Iris pigment epithelial cell (primary cell): ENCODE measurements around the gene ZNF358.
A peak's percentile ranks its signal among the peaks of the same experiment; 100 is the strongest.

Source experiments
- DNase-seq: peaks from one replicate; pipeline ENCODE4 v3.0.0-alpha.2; 2011; ENCODE audit warnings: low read depth

ZNF358 gene

GRCh38 chr19:7489609-7490044 is 26.3 kb upstream of the ZNF358 start:
- DNase-seq, result no peak

- peak; percentile 78 for DNase-seq
Measured at GRCh38 chr19:7492142-7492541, 23.8 kb upstream of the ZNF358 start.

DNA sequence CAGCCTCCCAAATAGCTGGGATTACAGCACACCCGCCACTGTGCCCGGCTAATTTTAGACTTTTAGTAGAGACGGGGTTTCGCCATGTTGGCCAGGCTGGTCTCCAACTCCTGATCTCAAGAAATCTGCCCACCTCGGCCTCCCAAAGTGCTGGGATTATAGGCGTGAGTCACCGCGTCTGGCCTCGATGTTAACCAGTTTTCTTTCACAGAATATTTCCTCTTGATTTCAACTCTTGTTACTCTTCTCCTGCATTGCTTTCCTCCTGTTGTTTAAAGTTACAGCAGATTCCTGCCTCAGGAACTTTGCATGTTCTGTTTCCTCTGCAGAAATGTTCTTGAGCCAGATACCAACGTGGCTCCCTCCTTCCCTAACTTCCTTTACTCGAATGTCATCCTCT is 23.3 kb upstream of the ZNF358 start:
- DNase-seq, result peak; percentile 40

DNA sequence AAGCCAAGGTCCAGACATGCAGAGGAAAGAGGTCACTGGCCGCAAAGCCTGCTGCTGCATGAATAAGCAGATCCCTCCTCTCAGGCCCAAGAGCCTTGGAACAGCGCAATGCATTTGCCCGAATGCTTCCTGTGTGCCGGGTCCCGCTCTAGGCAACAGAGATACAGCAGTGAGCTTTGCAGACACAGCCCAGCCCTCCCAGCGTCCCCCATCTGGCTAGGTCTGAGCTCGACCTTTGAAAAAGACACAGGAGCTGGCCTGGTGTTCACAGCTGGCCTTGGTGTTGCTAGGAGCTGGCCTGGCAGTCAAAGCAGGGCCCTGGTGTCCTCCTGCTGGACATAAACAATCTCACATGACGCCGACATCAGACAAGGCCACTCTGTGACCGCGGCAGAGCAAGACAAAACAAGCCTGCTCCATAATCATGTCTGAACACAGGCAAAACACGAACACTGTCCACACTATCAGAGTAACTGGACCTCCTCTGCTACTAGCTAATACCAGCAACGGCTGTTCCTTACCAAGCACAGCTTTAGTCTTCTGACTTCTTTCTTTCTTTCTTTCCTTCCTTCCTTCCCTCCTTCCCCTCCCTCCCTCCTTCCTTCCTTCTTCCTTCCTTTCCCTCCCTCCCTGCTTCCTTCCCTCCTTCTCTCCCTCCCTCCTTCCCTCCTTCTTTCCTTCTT is 21.3 kb upstream of the ZNF358 start:
- no peak for DNase-seq

DNA sequence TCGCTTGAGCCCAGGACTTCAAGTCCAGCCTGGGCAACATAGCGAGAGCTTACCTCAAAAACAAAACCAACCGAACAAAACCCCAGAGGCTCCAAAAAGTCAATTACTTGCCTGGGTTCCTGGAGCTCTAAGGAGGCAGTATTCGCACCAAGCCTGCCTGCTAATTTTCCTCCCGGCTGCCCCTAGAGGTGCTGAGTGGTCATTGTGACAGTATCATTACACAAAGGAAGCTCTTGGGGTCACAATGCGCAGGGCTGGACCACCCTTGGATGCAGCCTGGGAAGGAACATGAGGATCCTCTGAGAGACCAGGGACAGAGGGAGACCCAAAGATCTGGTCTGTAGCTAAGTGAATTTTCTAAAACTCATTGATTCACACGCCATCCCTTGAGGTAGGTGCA is 18.6 kb upstream of the ZNF358 start:
- no peak for DNase-seq

DNA sequence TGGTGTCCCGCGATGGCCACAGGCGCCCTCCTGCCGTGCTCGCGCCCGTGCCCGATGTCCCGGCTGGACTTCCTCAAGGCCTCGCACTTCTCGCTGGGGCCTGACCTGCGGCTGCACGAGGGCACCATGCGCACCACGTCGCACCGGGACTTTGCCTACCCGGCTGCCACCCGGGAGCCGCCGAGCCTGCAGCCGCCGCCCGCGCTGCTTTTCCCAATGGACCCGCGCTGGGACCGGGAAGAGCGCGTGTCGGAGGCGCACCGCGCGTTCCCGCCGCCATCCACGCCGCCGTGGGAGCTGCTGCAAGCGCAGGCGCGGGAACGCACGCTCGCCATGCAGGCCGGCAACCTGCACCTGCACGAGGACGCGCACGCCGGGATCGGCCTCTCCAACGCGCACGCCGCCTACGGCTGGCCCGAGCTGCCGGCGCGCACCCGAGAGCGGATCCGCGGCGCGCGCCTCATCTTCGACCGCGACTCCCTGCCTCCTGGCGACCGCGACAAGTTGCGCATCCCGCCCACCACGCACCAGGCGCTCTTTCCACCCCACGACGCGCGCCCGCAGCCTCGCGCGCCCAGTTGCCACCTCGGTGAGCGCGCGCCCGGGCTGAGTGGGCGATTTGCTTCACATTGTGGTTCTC is 15.0 kb upstream of the ZNF358 start:
- peak; percentile 66 for DNase-seq

DNA sequence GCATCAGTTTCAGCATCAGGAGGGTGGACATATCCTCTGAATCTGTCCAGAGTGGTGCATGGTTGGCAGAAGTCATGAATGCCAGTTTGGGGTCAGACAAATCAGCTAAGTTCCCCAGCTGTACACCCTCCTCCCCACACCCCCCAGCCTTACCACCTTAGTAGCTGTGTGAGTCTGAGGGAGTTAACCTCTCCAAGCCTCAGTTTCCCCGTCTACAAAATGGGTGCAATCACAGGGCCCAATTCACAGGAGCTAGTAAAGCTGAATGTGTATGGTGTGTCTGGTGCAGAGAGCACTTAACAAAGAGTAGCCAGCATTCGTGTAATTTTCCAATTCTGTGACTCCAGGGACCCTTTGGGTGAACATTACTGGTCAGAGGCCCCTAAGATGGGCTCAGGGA is 13.4 kb upstream of the ZNF358 start:
- no peak for DNase-seq

GRCh38 chr19:7504684-7505083 is 11.2 kb upstream of the ZNF358 start:
- DNase-seq, result no peak

DNA sequence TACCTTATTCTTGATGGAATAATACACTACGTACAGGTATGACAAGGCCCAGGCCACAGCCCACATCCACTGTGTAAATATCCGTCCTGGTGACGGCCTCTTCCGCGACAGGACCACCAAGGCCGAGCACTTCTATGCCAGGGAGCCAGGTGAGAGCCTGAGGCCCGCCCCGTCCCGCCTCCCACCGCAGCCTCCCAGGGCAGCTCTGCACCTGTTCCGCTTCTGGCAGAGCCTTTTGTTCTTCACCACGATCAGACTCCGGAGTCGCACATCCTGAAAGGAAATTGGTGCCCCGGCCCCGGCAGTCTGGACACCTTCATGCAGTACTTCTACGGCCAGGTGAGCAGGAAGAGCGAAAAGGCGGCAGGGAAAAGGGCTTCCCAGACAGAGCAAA is 10.6 kb upstream of the ZNF358 start:
- no peak for DNase-seq

DNA sequence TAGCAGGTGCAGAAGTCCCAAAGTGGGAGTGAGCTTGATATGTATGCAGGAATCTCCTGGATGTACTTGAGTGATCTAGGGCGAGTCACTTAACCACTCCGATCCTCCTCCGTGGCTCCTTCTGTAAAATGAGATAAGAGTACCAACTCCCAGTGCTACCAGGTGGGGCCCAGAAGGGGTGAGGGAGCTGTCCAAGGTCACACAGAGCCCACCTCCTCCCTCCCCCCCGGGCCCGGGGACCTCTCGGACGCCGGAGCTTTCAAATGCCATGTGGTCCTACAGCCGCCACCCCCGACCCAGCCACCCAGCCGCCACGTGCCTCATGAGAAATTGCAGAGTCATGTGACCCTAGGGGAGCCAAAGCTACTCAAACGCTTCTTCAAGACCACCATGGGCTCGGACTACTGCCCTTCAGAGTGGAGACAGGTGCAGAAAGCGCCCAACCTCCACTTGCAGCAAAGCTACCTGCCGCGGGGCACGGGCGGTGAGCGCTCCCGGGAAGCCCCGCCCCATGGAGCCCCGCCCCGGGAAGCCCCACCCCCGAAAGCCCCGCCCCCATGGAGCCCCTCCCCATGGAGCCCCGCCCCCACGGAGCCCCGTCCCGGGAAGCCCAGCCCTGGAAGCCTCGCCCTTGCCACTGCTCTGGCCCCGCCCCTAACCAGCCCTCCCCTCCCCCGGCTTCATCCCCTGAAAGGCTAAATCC is 10.1 kb upstream of the ZNF358 start:
- DNase-seq, result no peak

- DNase-seq, result peak; percentile 82
Measured at GRCh38 chr19:7506385-7507328, 9.2 kb upstream of the ZNF358 start.

DNA sequence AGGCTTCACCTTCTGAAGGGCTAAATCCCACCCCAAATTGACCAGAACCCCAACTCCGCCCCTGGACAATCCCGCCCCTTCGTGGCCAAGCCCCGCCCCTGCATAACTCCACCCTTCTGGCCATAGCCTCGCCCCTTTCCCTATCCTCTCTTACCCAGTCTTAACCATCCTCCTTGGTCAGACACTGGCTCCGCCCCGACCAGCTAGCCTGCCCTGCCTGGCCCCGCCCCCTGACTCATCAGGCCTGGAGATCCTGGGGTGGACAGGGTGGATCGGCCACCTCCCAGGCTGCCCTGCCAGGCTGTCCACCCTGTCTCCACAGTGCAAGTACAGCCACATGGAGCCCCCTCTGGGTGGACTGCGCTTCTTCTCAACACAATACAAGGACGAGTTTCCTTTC is 8.0 kb upstream of the ZNF358 start:
- DNase-seq, result peak; percentile 92

DNA sequence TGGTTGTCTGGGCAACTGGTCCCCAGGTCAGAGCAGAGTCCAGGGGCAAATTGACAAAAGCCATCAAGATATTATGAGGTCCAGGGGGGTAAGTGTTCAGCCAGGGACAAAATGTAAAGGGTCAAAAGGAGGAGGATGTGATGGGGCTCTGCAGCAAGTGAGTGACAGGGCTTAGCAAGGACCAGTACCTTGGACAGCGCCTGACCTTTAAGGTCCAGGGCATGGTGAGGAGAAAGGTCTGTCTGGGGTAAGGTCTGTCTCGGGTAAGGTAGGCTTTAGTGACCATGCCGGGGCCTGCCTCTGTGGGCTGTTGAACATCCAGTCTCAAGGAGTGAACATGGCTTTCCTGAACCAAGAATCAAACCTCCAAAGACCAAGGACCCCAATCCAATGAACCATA is 6.3 kb upstream of the ZNF358 start:
- no peak for DNase-seq

DNA sequence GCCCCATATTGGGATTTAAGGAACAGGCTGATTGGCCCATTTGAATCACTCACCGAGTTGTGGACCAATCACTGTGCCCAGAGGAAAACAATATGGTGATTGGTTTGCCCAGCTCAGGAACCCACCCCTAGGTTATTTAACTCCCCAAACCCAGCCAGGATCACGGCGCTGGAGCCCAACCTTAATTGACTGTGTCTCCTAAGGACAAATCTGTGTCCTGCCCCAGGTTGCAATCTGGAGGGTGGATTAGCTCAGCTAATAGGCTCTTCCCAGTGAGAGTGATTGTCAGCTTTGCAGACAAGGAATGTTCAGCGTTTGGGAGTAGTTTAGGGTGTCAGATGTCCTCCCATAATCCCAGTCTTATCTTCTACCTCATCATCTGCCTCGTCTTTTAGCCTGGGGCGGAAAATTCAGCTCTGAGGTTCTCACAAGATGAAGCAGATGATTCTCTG is 3.5 kb upstream of the ZNF358 start:
- peak; percentile 49 for DNase-seq

- no peak for DNase-seq
Measured at GRCh38 chr19:7513809-7514642, 1.9 kb upstream of the ZNF358 start.

GRCh38 chr19:7515110-7515644 is 726 bp upstream of the ZNF358 start:
- peak; percentile 47 for DNase-seq

DNA sequence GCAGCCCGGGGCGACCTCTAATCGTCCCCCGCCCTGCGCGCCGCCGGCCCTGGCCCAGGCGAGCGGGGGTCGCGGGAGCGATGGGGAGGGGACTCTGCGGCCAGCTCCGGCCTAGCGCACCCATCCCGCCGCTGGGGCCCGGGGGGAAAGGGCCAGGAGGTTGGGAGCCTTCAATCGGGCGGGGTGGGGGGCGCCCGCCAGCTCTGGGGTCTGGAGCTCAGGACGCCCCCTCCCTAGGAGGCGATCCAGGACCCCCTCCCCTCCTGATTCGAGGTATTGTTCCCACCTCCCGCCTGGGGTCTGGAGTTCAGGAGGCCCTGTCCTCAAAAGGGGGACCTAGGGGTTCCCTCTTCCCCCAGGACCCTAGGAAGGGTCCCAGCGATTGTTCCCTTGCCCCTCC is 430 bp downstream of the ZNF358 start:
- no peak for DNase-seq

GRCh38 chr19:7516878-7517277 is 975 bp downstream of the ZNF358 start:
- DNase-seq, result no peak

DNA sequence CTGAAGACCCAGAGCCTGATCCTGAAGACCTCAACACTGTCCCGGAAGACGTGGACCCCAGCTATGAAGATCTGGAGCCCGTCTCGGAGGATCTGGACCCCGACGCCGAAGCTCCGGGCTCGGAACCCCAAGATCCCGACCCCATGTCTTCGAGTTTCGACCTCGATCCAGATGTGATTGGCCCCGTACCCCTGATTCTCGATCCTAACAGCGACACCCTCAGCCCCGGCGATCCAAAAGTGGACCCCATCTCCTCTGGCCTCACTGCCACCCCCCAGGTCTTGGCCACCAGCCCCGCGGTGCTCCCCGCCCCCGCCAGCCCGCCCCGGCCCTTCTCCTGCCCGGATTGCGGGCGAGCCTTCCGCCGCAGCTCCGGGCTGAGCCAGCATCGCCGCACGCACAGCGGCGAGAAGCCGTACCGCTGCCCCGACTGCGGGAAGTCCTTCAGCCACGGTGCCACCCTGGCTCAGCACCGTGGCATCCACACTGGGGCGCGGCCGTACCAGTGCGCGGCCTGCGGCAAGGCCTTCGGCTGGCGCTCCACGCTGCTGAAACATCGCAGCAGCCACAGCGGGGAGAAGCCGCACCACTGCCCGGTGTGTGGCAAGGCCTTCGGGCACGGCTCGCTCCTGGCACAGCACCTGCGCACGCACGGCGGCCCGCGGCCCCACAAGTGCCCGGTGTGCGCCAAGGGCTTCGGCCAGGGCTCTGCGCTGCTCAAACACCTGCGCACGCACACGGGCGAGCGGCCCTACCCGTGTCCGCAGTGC is 3.6 kb downstream of the ZNF358 start:
- no peak for DNase-seq
